Upper lobe of left lung (tissue), 6 donors: Measurements from ENCODE around the gene CHRNA9. TPM values are rescaled to one million over a fixed set of nuclear protein-coding genes. Genes with fewer than 3 reads are reported as not detected.

Experiments used
- ATAC-seq, 2 donors: fragments of 200-7000 bp; cut with Tn5 transposase; one replicate each; pipeline ENCODE4 v1.9.1; 2022; ENCODE audit warnings: mild to moderate bottlenecking in 2 of 2, moderate library complexity in 2 of 2; ENCODE audit not compliant: low FRiP score in 2 of 2
- DNase-seq, 2 donors: peaks; one replicate each; pipeline ENCODE4 v3.0.0-alpha.2; 2019 to 2020
- H3K27ac ChIP-seq, 4 donors: fragments of 200-600 bp; sonication (generic); one replicate each; pipeline ENCODE4 v1.5.1; 2016 to 2019
- H3K27me3 ChIP-seq, 4 donors: fragments of 200-600 bp; sonication (generic); one replicate each; pipeline ENCODE4 v1.5.1; 2017 to 2019
- H3K36me3 ChIP-seq, 4 donors: fragments of 200-600 bp; sonication (generic); one replicate each; pipeline ENCODE4 v1.5.1; 2016 to 2019
- H3K4me1 ChIP-seq, 4 donors: fragments of 200-600 bp; sonication (generic); one replicate each; pipeline ENCODE4 v1.5.1; 2018 to 2019
- H3K4me3 ChIP-seq, 4 donors: fragments of 200-600 bp; sonication (generic); one replicate each; pipeline ENCODE4 v1.5.1; 2017 to 2019; ENCODE audit warnings: mild to moderate bottlenecking in 2 of 4, moderate library complexity in 1 of 4
- H3K9me3 ChIP-seq, 4 donors: fragments of 200-600 bp; sonication (generic); one replicate each; pipeline ENCODE4 v1.5.1; 2018 to 2019
- CTCF ChIP-seq, 6 experiments: fragments of 450-650 bp in 4 of 6; fragments of 200-600 bp in 2 of 6; sonication (generic) in 2 of 6; IDR thresholded peaks; one replicate each; pipeline ENCODE4 v1.5.1; 2016 to 2019; ENCODE audit warnings: antibody characterized with exemption in 6 of 6
- EP300 ChIP-seq, 4 donors: sonication (generic); formaldehyde crosslinking; IDR thresholded peaks; one replicate each; pipeline ENCODE4 v1.5.1; 2017; ENCODE audit warnings: antibody characterized with exemption in 4 of 4, control low read depth in 2 of 4
- POLR2A ChIP-seq, 4 donors: fragments of 450-650 bp; IDR thresholded peaks; one replicate each; pipeline ENCODE4 v1.5.1; 2016 to 2017; ENCODE audit warnings: antibody characterized with exemption in 4 of 4, mild to moderate bottlenecking in 2 of 4
- POLR2AphosphoS5 ChIP-seq, 2 donors: sonication (generic); formaldehyde crosslinking; IDR thresholded peaks; one replicate each; pipeline ENCODE4 v1.5.1; 2017; ENCODE audit warnings: antibody characterized with exemption in 2 of 2
- WGBS, 2 donors: methylation state at CpG; one replicate each; pipeline ENCODE4 v1.1.5; 2017 to 2018; 5-methylcytosine and 5-hydroxymethylcytosine counted together
- total RNA-seq, 6 donors: library from RNA; depleted of rRNA in 4 of 6; stranded (reverse); fragments of >200 nt in 4 of 6; gene quantifications; one replicate each; pipeline versions ENCODE4 v1.1.0 to v1.2.1, GENCODE V29; 2016 to 2021
- donor health status: DM: no; HTN: no; CAD: no; lungs with moderate emphysema.
- donor health status: DM: no; HTN: yes; CAD: no; lungs with severe emphysema.

Gene CHRNA9
- total RNA-seq, 6 donors from 2014 or later: 0.49 TPM; not detected in 5

DNA sequence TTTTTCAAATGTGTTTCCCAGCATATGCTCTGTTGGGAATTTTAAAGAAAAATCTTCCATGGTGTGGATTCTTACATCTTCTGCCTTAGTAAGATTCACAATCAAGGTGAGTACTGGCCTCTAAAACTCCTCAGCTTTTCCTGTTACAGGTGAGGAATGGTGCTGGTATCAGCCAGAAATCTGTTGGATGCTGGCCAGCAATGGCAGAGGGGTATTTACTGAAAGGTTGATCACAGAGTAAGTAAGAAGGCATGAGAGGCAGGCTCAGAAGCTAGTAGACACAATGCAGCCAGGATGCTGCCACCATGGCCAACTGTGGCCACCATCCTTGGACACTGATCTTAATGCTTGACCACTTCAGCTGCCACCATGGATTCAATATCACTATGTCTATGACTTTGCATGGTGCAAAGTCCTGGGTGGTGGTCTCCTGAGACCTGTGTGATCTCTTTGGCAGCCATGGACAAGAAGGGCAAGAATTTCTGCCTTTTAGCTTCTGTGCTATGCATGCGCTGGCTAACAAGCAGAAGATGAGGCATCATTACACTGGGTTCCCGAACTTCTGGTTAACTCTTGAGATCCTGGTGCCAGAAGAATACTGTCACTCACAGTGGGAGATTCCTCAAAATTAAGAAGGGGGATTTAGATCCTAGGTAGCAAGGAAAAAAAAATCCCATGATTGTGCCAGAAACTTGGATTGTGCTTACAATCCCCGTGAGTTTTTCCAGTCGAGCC lies 60.2 kb downstream of the CHRNA9 start:
- Histone ChIP-seq H3K4me3 (no peak overlapping the region), H3K36me3 (no peaks in the 10 kb centered on the region), H3K9me3 (no peaks in the 10 kb centered on the region), H3K27me3 (no peaks in the 10 kb centered on the region), H3K27ac (peak overlapping the region in 3 of 4 donors; percentile 5 to 71 (median 58)), H3K4me1 (peaks cover 0 to 13% (median 5%) of the 10 kb centered on the region in 4 donors)
- WGBS, 2 donors: 58% methylated on average over 4 of the region's 4 CpGs
- DNase-seq (no peak), ATAC-seq (peak; percentile 7 to 11)
- no peak for TF ChIP-seq CTCF (IDR thresholded peaks at IDR 0.05)

GRCh38 chr4:40395908-40396793 lies 61.0 kb downstream of the CHRNA9 start:
- H3K4me3 ChIP-seq: no peak overlapping the region
- H3K9me3 ChIP-seq: no peaks in the 10 kb centered on the region
- TF ChIP-seq POLR2AphosphoS5 (IDR thresholded peaks at IDR 0.05) (peak; percentile 36 to 63), POLR2A (IDR thresholded peaks at IDR 0.05) (peak in 1 of 4 donors; percentile 26), CTCF (IDR thresholded peaks at IDR 0.05) (no peak), EP300 (IDR thresholded peaks at IDR 0.05) (peak in 1 of 4 donors; percentile 80)
- peak in 1 of 2 donors; percentile 91 for DNase-seq
- no peaks in the 10 kb centered on the region for H3K36me3 ChIP-seq
- no peaks in the 10 kb centered on the region for H3K27me3 ChIP-seq
- H3K27ac ChIP-seq: peak overlapping the region; percentile 3 to 71 (median 9)
- peaks cover 0 to 13% (median 5%) of the 10 kb centered on the region in 4 donors for H3K4me1 ChIP-seq
- peak; percentile 48 to 85 for ATAC-seq
- WGBS, 2 donors: 73 to 82% methylated on average over 7 of the region's 7 CpGs

GRCh38 chr4:40399578-40399977 lies 64.4 kb downstream of the CHRNA9 start:
- TF ChIP-seq POLR2AphosphoS5 (IDR thresholded peaks at IDR 0.05) (no peak), CTCF (IDR thresholded peaks at IDR 0.05) (no peak), POLR2A (IDR thresholded peaks at IDR 0.05) (no peak), EP300 (IDR thresholded peaks at IDR 0.05) (no peak)
- 60 to 74% methylated on average over 3 of the region's 3 CpGs for WGBS, 2 donors
- peak overlapping the region in 1 of 4 donors; percentile 21 for H3K27ac ChIP-seq
- H3K4me3 ChIP-seq: no peak overlapping the region
- H3K9me3 ChIP-seq: no peaks in the 10 kb centered on the region
- DNase-seq: no peak
- ATAC-seq: no peak
- H3K36me3 ChIP-seq: no peaks in the 10 kb centered on the region
- H3K27me3 ChIP-seq: no peaks in the 10 kb centered on the region
- peaks cover 0 to 20% (median 8%) of the 10 kb centered on the region in 4 donors for H3K4me1 ChIP-seq

DNA sequence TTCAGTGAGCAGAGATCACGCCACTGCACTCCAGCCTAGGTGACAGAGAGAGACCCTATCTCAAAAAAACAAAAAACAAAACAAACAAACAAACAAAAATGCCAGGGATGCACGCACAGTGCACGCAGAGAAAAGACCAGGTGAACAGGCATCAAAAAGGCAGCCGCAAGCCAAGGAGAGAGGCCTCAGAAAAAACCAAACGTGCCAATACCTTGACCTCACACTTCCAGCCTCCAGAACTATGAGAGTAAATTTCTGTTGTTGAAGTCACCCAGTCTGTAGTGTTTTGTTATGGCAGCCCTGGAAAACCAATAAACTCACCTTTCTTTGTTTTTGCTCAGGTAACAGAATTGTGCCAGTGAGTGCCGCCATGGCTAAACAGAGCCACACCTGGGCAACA lies 66.0 kb downstream of the CHRNA9 start:
- WGBS, 2 donors: 93 to 95% methylated on average over 6 of the region's 6 CpGs
- TF ChIP-seq POLR2A (IDR thresholded peaks at IDR 0.05) (no peak), EP300 (IDR thresholded peaks at IDR 0.05) (no peak), CTCF (IDR thresholded peaks at IDR 0.05) (no peak)

More for the DNA sequence above, 66.0 kb downstream of the CHRNA9 start:
- no peak overlapping the region for H3K4me3 ChIP-seq
- peaks cover 0 to 18% (median 4%) of the 10 kb centered on the region in 4 donors for H3K4me1 ChIP-seq
- H3K36me3 ChIP-seq: no peaks in the 10 kb centered on the region
- no peaks in the 10 kb centered on the region for H3K27me3 ChIP-seq
- DNase-seq (no peak), ATAC-seq (no peak)
- no peaks in the 10 kb centered on the region for H3K9me3 ChIP-seq
- no peak overlapping the region for H3K27ac ChIP-seq
